HG03565 (cell line): ENCODE data around the gene CH25H.

ENCODE experiments used
- ATAC-seq: cut with Tn5 transposase; IDR thresholded peaks from one replicate; pipeline ENCODE4 v1.9.1; 2021; ENCODE audit warnings: mild to moderate bottlenecking, moderate library complexity; ENCODE audit not compliant: unreplicated experiment

Gene CH25H

DNA sequence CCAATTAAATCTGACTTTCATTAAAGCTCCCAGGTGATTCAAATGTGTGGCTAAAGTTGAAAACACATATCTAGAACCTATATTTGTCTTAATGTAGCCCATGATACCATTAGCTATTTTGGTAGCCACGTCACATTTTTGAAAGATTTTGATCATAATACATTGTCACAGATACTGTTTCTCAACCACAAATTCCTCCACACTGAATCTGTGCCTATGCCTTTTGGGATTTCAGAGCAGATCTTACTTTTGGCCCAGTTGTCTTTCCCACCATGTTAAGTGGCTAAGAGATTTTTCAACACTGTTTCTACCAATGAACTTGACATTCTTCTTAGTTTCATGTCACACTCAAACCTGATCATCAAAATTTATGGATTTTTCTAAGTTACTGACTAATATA is 47.4 kb downstream of the CH25H start:
- ATAC-seq, result no peak

DNA sequence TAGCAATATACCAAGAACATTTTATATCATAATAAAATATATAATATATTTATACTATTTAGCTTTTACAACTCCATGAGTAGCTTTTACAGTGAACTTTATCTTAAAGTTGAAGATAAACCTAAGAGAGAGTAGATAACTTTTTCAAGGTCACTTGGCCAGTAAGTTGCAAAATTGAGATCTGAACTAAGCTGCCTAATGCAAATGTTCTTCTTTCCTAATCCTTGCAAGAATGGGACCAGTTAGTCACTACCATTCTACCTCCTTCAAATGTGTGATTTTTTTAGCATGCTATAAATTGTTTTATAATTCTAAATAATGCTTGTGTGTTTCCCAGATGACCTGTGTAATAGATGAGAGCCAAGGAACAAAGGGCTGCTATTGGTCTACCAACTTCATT is 47.8 kb downstream of the CH25H start:
- no peak for ATAC-seq

DNA sequence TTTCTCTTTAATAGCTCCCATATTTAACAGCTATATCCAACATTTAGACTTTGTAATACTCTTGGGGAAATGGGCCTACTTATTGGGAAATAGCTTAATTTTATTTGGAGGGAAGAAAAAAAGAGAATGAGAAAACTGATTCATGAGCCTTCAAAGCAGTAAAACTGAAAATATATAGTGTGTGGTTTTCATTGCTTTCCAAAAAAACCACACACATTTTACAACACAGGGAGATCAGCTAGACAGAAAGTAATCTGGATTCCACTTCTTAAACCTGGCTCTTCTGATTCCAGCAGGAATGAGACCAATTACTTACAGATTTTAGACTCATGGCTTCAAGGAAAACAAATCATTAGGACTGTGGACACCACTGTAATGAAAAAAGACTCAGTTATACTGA is 48.7 kb downstream of the CH25H start:
- ATAC-seq, result no peak

GRCh38 chr10:89156161-89156835 is 50.8 kb downstream of the CH25H start:
- no peak for ATAC-seq
